ENCODE results near the gene KRT36.

- no peak for TF ChIP-seq ZNF274 (IDR thresholded peaks at IDR 0.05; ENCODE audit: low read depth, low read length)
- TF ChIP-seq YY1 (IDR thresholded peaks at IDR 0.05; ENCODE audit: insufficient read depth, insufficient read length) = no peak
- no peak for TF ChIP-seq SUZ12 (IDR thresholded peaks at IDR 0.05; ENCODE audit: extremely low read depth, insufficient read depth, insufficient read length)
Observed at GRCh38 chr17:41521574-41522261, 32.0 kb upstream of the KRT36 start.

Measured in NT2/D1 (cell line).